NCI-H69 (cell line): ENCODE data around the gene C12orf56.
A peak's percentile ranks its signal among the peaks of the same experiment; 100 is the strongest.
"Not testable (repeated sequence)": the region's sequence is repeated elsewhere in the genome, so short reads cannot be mapped to it uniquely, and the experiment has no call there.

Experiments
- DNase-seq: peaks from one replicate; lab custom pipeline; 2025; lab: John Stamatoyannopoulos, UW

Gene C12orf56

GRCh38 chr12:64311877-64312276 is 78.7 kb downstream of the C12orf56 start:
- DNase-seq, result no peak

GRCh38 chr12:64304571-64304970 is 86.0 kb downstream of the C12orf56 start:
- peak; percentile 13 for DNase-seq

- no peak for DNase-seq
Measured at GRCh38 chr12:64299628-64300027, 90.9 kb downstream of the C12orf56 start.

- DNase-seq, result no peak
Measured at GRCh38 chr12:64296301-64296700, 94.3 kb downstream of the C12orf56 start.

- DNase-seq, result no peak
Measured at GRCh38 chr12:64293654-64294364, 96.7 kb downstream of the C12orf56 start.

- DNase-seq, result not testable (repeated sequence)
Measured at GRCh38 chr12:64293174-64293573, 97.4 kb downstream of the C12orf56 start.

- DNase-seq, result no peak
Measured at GRCh38 chr12:64286521-64286920, 104.0 kb downstream of the C12orf56 start.

GRCh38 chr12:64284256-64284655 is 106.3 kb downstream of the C12orf56 start:
- no peak for DNase-seq

GRCh38 chr12:64278421-64278820 is 112.1 kb downstream of the C12orf56 start:
- no peak for DNase-seq

GRCh38 chr12:64273527-64274403 is 116.8 kb downstream of the C12orf56 start:
- DNase-seq, result peak; percentile 38

- peak; percentile 11 for DNase-seq
Measured at GRCh38 chr12:64270411-64270810, 120.1 kb downstream of the C12orf56 start.

- peak; percentile 87 for DNase-seq
Measured at GRCh38 chr12:64269161-64269560, 121.4 kb downstream of the C12orf56 start.

- DNase-seq, result peak; percentile 31
Measured at GRCh38 chr12:64268409-64268808, 122.1 kb downstream of the C12orf56 start.

- no peak for DNase-seq
Measured at GRCh38 chr12:64265839-64266238, 124.7 kb downstream of the C12orf56 start.

- no peak for DNase-seq
Measured at GRCh38 chr12:64261813-64262212, 128.7 kb downstream of the C12orf56 start.

GRCh38 chr12:64258576-64258975 is 132.0 kb downstream of the C12orf56 start:
- DNase-seq, result peak; percentile 25

- DNase-seq, result peak; percentile 85
Measured at GRCh38 chr12:64256166-64256800, 134.3 kb downstream of the C12orf56 start.

GRCh38 chr12:64255249-64255648 is 135.3 kb downstream of the C12orf56 start:
- DNase-seq, result no peak

- no peak for DNase-seq
Measured at GRCh38 chr12:64253356-64253755, 137.2 kb downstream of the C12orf56 start.

- no peak for DNase-seq
Measured at GRCh38 chr12:64252681-64253080, 137.9 kb downstream of the C12orf56 start.

- peak; percentile 9 for DNase-seq
Measured at GRCh38 chr12:64243809-64244208, 146.7 kb downstream of the C12orf56 start.

- DNase-seq, result no peak
Measured at GRCh38 chr12:64240781-64241180, 149.8 kb downstream of the C12orf56 start.

GRCh38 chr12:64237382-64237781 is 153.2 kb downstream of the C12orf56 start:
- DNase-seq, result peak; percentile 80
